Adrenal gland (tissue), 12 donors: Measurements from ENCODE around the gene IGF2R. TPM values are rescaled to one million over a fixed set of nuclear protein-coding genes. Genes with fewer than 3 reads are reported as not detected.

ENCODE experiments used
- DNase-seq, 7 donors: peaks; one replicate each; pipeline ENCODE4 v3.0.0-alpha.2; 2019 to 2020
- H3K27ac ChIP-seq, 5 donors: fragments of 200-600 bp; sonication (generic) in 4 of 5; 1 replicate in 3 of 5; 2 replicates in 2 of 5; pipeline versions ENCODE4 v1.5.1 to v1.8.0; 2016 to 2020; ENCODE audit warnings: mild to moderate bottlenecking in 1 of 5
- H3K27me3 ChIP-seq: fragments of 200-600 bp; 2 replicates; pipeline ENCODE4 v1.8.0; 2021
- H3K36me3 ChIP-seq, 2 donors: fragments of 200-600 bp; replicated peaks in 1 of 2; 1 replicate in 1 of 2; 2 replicates in 1 of 2; pipeline versions ENCODE4 v1.5.1 to v1.8.0; 2018 to 2022
- H3K4me1 ChIP-seq, 2 donors: fragments of 200-600 bp; replicated peaks in 1 of 2; 1 replicate in 1 of 2; 2 replicates in 1 of 2; pipeline versions ENCODE4 v1.5.1 to v1.8.0; 2018 to 2021
- H3K4me3 ChIP-seq, 4 donors: fragments of 200-600 bp; sonication (generic) in 3 of 4; one replicate each; pipeline ENCODE4 v1.5.1; 2016 to 2018
- H3K9me3 ChIP-seq, 3 donors: fragments of 200-600 bp; sonication (generic) in 1 of 3; replicated peaks in 1 of 3; 1 replicate in 2 of 3; 2 replicates in 1 of 3; pipeline versions ENCODE4 v1.5.1 to v1.8.0; 2016 to 2021
- POLR2A ChIP-seq, 2 donors: fragments of 450-650 bp; IDR thresholded peaks; one replicate each; pipeline ENCODE4 v1.6.1; 2017; ENCODE audit warnings: antibody characterized with exemption in 2 of 2, mild to moderate bottlenecking in 2 of 2, moderate library complexity in 1 of 2
- WGBS, 4 donors: extraction: QIAGEN DNeasy Blood & Tissue Kit in 2 of 4; methylation state at CpG; one replicate each; pipeline versions ENCODE4 v1.1.5 to v1.1.7; 2013 to 2017; 5-methylcytosine and 5-hydroxymethylcytosine counted together
- intact Hi-C, 2 donors: fragments of 100-400 bp; cut with DNase I; formaldehyde crosslinking; loops; one replicate each; pipeline versions ENCODE4 v1.14.1 to v1.15.0; 2022 to 2023
- polyA plus RNA-seq, 3 donors: library from polyadenylated mRNA; stranded (reverse); fragments of 200-250 nt in 2 of 3; fragments of 350-450 nt in 1 of 3; fragmentation: Illumina TruSeq in 1 of 3; extraction: RNeasy Lipid Tissue Mini Kit (QIAGEN cat#74804) in 1 of 3; gene quantifications; one replicate each; pipeline ENCODE4 v1.2.3, GENCODE V29; 2013 to 2014
- total RNA-seq, 9 donors: library from RNA; depleted of rRNA in 4 of 9; stranded (reverse); fragments of >200 nt in 4 of 9; fragments of 120-200 nt in 1 of 9; fragmentation: NEBNext Ultra II Directional in 1 of 9; extraction: Animal tissue kit (Norgen Biotek cat#: 25700) in 1 of 9; gene quantifications; one replicate each; pipeline versions ENCODE4 v1.1.0 to v1.2.4, GENCODE V29; 2013 to 2023
- TF ChIP-seq, protein P1 (sequence below), 6 experiments: fragments of 450-650 bp in 4 of 6; fragments of 200-600 bp in 2 of 6; sonication (generic) in 1 of 6; IDR thresholded peaks; 1 replicate in 5 of 6; 2 replicates in 1 of 6; pipeline versions ENCODE4 v1.5.1 to v1.8.0; 2016 to 2021; ENCODE audit warnings: antibody characterized with exemption in 6 of 6, mild to moderate bottlenecking in 2 of 6, moderate library complexity in 1 of 6
- donor health status: healthy with polysubstance abuse.
- donor health status: Bipolar disorder and iron deficiency.
- donor health status: DM: yes; HTN: yes; CAD: no.
- donor health status: DM: no; HTN: no; CAD: no.
- donor health status: DM: no; HTN: no; CAD: no.
- donor health status: DM: yes; HTN: yes; CAD: no.

Gene IGF2R
- total and polyA plus RNA-seq, 12 donors = 17.1 to 154 (median 89.8) TPM

DNA sequence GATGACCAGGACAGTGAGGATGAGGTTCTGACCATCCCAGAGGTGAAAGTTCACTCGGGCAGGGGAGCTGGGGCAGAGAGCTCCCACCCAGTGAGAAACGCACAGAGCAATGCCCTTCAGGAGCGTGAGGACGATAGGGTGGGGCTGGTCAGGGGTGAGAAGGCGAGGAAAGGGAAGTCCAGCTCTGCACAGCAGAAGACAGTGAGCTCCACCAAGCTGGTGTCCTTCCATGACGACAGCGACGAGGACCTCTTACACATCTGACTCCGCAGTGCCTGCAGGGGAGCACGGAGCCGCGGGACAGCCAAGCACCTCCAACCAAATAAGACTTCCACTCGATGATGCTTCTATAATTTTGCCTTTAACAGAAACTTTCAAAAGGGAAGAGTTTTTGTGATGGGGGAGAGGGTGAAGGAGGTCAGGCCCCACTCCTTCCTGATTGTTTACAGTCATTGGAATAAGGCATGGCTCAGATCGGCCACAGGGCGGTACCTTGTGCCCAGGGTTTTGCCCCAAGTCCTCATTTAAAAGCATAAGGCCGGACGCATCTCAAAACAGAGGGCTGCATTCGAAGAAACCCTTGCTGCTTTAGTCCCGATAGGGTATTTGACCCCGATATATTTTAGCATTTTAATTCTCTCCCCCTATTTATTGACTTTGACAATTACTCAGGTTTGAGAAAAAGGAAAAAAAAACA lies 136.1 kb downstream of the IGF2R start:
- intact Hi-C loops = no loop called here
- H3K9me3 ChIP-seq = no peaks in the 10 kb centered on the region
- H3K27ac ChIP-seq = no peak overlapping the region
- DNase-seq = no peak
- no peaks in the 10 kb centered on the region for H3K27me3 ChIP-seq
- TF ChIP-seq POLR2A (IDR thresholded peaks at IDR 0.05) = no peak
- TF ChIP-seq, protein P1, sequence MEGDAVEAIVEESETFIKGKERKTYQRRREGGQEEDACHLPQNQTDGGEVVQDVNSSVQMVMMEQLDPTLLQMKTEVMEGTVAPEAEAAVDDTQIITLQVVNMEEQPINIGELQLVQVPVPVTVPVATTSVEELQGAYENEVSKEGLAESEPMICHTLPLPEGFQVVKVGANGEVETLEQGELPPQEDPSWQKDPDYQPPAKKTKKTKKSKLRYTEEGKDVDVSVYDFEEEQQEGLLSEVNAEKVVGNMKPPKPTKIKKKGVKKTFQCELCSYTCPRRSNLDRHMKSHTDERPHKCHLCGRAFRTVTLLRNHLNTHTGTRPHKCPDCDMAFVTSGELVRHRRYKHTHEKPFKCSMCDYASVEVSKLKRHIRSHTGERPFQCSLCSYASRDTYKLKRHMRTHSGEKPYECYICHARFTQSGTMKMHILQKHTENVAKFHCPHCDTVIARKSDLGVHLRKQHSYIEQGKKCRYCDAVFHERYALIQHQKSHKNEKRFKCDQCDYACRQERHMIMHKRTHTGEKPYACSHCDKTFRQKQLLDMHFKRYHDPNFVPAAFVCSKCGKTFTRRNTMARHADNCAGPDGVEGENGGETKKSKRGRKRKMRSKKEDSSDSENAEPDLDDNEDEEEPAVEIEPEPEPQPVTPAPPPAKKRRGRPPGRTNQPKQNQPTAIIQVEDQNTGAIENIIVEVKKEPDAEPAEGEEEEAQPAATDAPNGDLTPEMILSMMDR (IDR thresholded peaks at IDR 0.05) = no peak
- peaks cover 0 to 36% of the 10 kb centered on the region in 2 donors for H3K36me3 ChIP-seq
- H3K4me3 ChIP-seq = no peak overlapping the region
- no peaks in the 10 kb centered on the region for H3K4me1 ChIP-seq
- WGBS, 4 donors = 94 to 96% (median 96%) methylated on average over 20 of the region's 20 CpGs

DNA sequence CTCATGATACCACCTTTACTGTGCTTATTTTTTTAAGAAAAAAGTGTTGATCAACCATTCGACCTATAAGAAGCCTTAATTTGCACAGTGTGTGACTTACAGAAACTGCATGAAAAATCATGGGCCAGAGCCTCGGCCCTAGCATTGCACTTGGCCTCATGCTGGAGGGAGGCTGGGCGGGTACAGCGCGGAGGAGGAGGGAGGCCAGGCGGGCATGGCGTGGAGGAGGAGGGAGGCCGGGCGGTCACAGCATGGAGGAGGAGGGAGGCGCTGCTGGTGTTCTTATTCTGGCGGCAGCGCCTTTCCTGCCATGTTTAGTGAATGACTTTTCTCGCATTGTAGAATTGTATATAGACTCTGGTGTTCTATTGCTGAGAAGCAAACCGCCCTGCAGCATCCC lies 137.1 kb downstream of the IGF2R start:
- H3K9me3 ChIP-seq = no peaks in the 10 kb centered on the region
- TF ChIP-seq POLR2A (IDR thresholded peaks at IDR 0.05) = no peak
- TF ChIP-seq, protein P1 (IDR thresholded peaks at IDR 0.05) = no peak
- no peak overlapping the region for H3K27ac ChIP-seq
- DNase-seq = no peak
- H3K4me1 ChIP-seq = no peaks in the 10 kb centered on the region
- no peak overlapping the region for H3K4me3 ChIP-seq
- 94 to 96% (median 96%) methylated on average over 14 of the region's 14 CpGs for WGBS, 4 donors
- H3K36me3 ChIP-seq = peaks cover 0 to 36% of the 10 kb centered on the region in 2 donors
- no peaks in the 10 kb centered on the region for H3K27me3 ChIP-seq
- intact Hi-C loops = no loop called here

DNA sequence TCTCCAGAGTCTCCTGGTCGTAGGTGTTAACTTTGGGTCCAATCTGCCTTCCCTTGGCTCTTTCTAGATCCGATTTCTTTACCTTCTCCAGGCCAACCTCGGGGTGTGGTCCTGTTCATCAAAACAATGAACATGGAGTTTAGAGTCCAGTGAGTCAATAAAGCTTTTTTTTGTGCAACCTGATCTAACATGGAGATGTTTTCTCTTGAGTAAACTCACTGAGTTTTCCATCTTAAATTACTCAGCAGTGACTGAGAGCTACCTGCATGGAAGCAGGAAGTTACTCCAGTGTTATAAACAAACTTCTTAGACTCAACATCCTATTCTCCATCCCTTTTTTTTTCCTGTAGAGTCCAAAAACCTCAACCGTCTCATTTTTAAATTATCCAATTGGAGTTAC lies 137.8 kb downstream of the IGF2R start:
- Histone ChIP-seq H3K4me1 (no peaks in the 10 kb centered on the region), H3K36me3 (peaks cover 0 to 36% of the 10 kb centered on the region in 2 donors), H3K4me3 (no peak overlapping the region), H3K9me3 (no peaks in the 10 kb centered on the region), H3K27ac (no peak overlapping the region), H3K27me3 (no peaks in the 10 kb centered on the region)
- DNase-seq = no peak
- intact Hi-C loops = no loop called here
- 93 to 96% (median 95%) methylated on average over 4 of the region's 4 CpGs for WGBS, 4 donors
- TF ChIP-seq POLR2A (IDR thresholded peaks at IDR 0.05) = no peak
- TF ChIP-seq, protein P1 (IDR thresholded peaks at IDR 0.05) = no peak

DNA sequence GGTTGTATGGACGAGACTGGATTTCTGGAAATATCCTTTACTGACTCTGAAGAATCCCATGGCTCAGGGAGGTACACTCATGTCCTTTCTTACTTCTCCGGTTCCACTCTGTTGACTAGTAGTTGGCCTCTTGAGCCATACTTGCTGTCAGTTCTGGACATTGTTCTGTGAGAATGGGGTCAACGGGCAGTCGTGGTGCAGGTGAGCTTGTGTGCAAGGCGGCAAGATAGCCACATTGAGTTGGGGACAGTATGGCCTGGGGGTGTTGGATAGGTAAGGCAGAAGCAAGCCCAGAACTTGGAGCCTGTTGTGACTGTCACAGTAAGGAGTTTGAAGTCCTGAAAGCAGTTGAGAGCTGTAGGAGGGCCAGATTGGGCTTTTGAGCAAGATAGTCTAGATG lies 139.2 kb downstream of the IGF2R start:
- intact Hi-C loops = no loop called here
- H3K36me3 ChIP-seq = peaks cover 0 to 24% of the 10 kb centered on the region in 2 donors
- 96 to 100% (median 98%) methylated on average over 5 of the region's 5 CpGs for WGBS, 4 donors

More for the DNA sequence above, 139.2 kb downstream of the IGF2R start:
- no peaks in the 10 kb centered on the region for H3K9me3 ChIP-seq
- H3K27ac ChIP-seq = no peak overlapping the region
- no peaks in the 10 kb centered on the region for H3K4me1 ChIP-seq
- H3K27me3 ChIP-seq = no peaks in the 10 kb centered on the region
- H3K4me3 ChIP-seq = no peak overlapping the region
- no peak for DNase-seq
- TF ChIP-seq, protein P1 (IDR thresholded peaks at IDR 0.05) = no peak
